H9 (cell line): ENCODE results near the gene SLC1A6. TPM values are rescaled to one million over a fixed set of nuclear protein-coding genes. Genes with fewer than 3 reads are reported as not detected.

Source experiments
- DNase-seq: peaks from one replicate; pipeline ENCODE4 v3.0.0-alpha.2; 2017
- H2AFZ ChIP-seq: one replicate; pipeline ENCODE4 v1.6.1; 2013; ENCODE audit warnings: mild to moderate bottlenecking, low read length, control low read depth, moderate library complexity
- H2AK5ac ChIP-seq: 2 replicates; pipeline ENCODE4 v1.6.1; 2013; ENCODE audit warnings: low read length, control low read depth, mixed read lengths; ENCODE audit not compliant: insufficient read length
- H2BK120ac ChIP-seq: one replicate; pipeline ENCODE4 v1.6.1; 2013; ENCODE audit warnings: low read depth, mild to moderate bottlenecking, low read length, control low read depth, inconsistent platforms; ENCODE audit not compliant: poor library complexity, severe bottlenecking
- H2BK12ac ChIP-seq: 2 replicates; pipeline ENCODE4 v1.6.1; 2013; ENCODE audit warnings: low read length, control low read depth, mixed read lengths, low read depth; ENCODE audit not compliant: insufficient read length
- H2BK15ac ChIP-seq: 2 replicates; pipeline ENCODE4 v1.6.1; 2013; ENCODE audit warnings: low read depth, low read length, control low read depth
- H2BK20ac ChIP-seq: one replicate; pipeline ENCODE4 v1.6.1; 2013; ENCODE audit warnings: low read depth, mild to moderate bottlenecking, low read length, control low read depth, inconsistent platforms; ENCODE audit not compliant: poor library complexity, severe bottlenecking
- H2BK5ac ChIP-seq: 2 replicates; pipeline ENCODE4 v1.6.1; 2013; ENCODE audit warnings: low read length, control low read depth, mixed read lengths; ENCODE audit not compliant: insufficient read length
- H3K14ac ChIP-seq: 2 replicates; pipeline ENCODE4 v1.6.1; 2013; ENCODE audit warnings: low read length, control low read depth; ENCODE audit not compliant: insufficient read depth
- H3K18ac ChIP-seq: 2 replicates; pipeline ENCODE4 v1.6.1; 2013; ENCODE audit warnings: low read depth, mild to moderate bottlenecking, mixed read lengths, low read length, control low read depth; ENCODE audit not compliant: insufficient read length
- H3K23ac ChIP-seq: 2 replicates; pipeline ENCODE4 v1.6.1; 2013; ENCODE audit warnings: low read length, control low read depth, mixed read lengths, low read depth; ENCODE audit not compliant: insufficient read length
- H3K23me2 ChIP-seq: 2 replicates; pipeline ENCODE4 v1.6.1; 2013; ENCODE audit warnings: low read depth, mild to moderate bottlenecking, mixed read lengths, low read length, control low read depth; ENCODE audit not compliant: insufficient read length, poor library complexity, severe bottlenecking
- H3K27ac ChIP-seq: 2 replicates; pipeline ENCODE4 v1.5.1; 2013; ENCODE audit warnings: low read length, control low read depth, mixed read lengths, low read depth; ENCODE audit not compliant: insufficient read length
- H3K27me3 ChIP-seq: 2 replicates; pipeline ENCODE4 v1.6.1; 2013; ENCODE audit warnings: low read length, control low read depth, inconsistent platforms; ENCODE audit not compliant: insufficient read depth
- H3K4ac ChIP-seq: 2 replicates; pipeline ENCODE4 v1.6.1; 2013; ENCODE audit warnings: low read depth, mild to moderate bottlenecking, control low read depth, inconsistent platforms, low read length, moderate library complexity
- H3K4me1 ChIP-seq: 2 replicates; pipeline ENCODE4 v1.6.1; 2013; ENCODE audit warnings: low read length, control low read depth, inconsistent platforms; ENCODE audit not compliant: insufficient read depth
- H3K4me2 ChIP-seq: 2 replicates; pipeline ENCODE4 v1.6.1; 2013; ENCODE audit warnings: low read length, control low read depth, mixed read lengths; ENCODE audit not compliant: insufficient read length, insufficient read depth
- H3K56ac ChIP-seq: 2 replicates; pipeline ENCODE4 v1.6.1; 2013; ENCODE audit warnings: low read depth, mild to moderate bottlenecking, mixed read lengths, low read length, control low read depth; ENCODE audit not compliant: insufficient read length
- H3K79me1 ChIP-seq: 2 replicates; pipeline ENCODE4 v1.6.1; 2013; ENCODE audit warnings: low read depth, mild to moderate bottlenecking, moderate library complexity, low read length, control low read depth, inconsistent platforms; ENCODE audit not compliant: insufficient read depth, poor library complexity, severe bottlenecking
- H3K79me2 ChIP-seq: 2 replicates; pipeline ENCODE4 v1.6.1; 2013; ENCODE audit warnings: low read length, control low read depth, inconsistent platforms; ENCODE audit not compliant: insufficient read depth
- H3K9ac ChIP-seq: 2 replicates; pipeline ENCODE4 v1.6.1; 2013; ENCODE audit warnings: low read length, control low read depth, mixed read lengths; ENCODE audit not compliant: insufficient read length; ENCODE audit errors: extremely low read depth
- H3K9me3 ChIP-seq: one replicate; pipeline ENCODE4 v1.6.1; 2013; ENCODE audit warnings: low read depth, low read length, inconsistent platforms; ENCODE audit not compliant: control insufficient read depth
- H3T11ph ChIP-seq: one replicate; pipeline ENCODE4 v1.6.1; 2013; ENCODE audit warnings: mild to moderate bottlenecking, low read length, control low read depth, inconsistent platforms
- H4K20me1 ChIP-seq: one replicate; pipeline ENCODE4 v1.6.1; 2013; ENCODE audit not compliant: control insufficient read depth, insufficient read length, insufficient read depth
- H4K5ac ChIP-seq: 2 replicates; pipeline ENCODE4 v1.6.1; 2013; ENCODE audit warnings: low read depth, mild to moderate bottlenecking, mixed read lengths, low read length, control low read depth; ENCODE audit not compliant: insufficient read length
- H4K8ac ChIP-seq: replicated peaks from 2 replicates; pipeline ENCODE4 v1.6.1; 2013; ENCODE audit warnings: low read length, control low read depth, mixed read lengths, low read depth; ENCODE audit not compliant: insufficient read length
- H4K91ac ChIP-seq: 2 replicates; pipeline ENCODE4 v1.6.1; 2013; ENCODE audit warnings: low read depth, mild to moderate bottlenecking, moderate library complexity, mixed read lengths, low read length, control low read depth; ENCODE audit not compliant: insufficient read length
- H3K27ac Mint-ChIP-seq, 3 experiments: 2 replicates in 2 of 3; 3 replicates in 1 of 3; pipeline ENCODE4 v1.8.0; 2020 to 2021; ENCODE audit warnings: mixed read lengths in 3 of 3, mild to moderate bottlenecking in 1 of 3, moderate library complexity in 1 of 3
- H3K27me3 Mint-ChIP-seq: 2 replicates; pipeline ENCODE4 v1.8.0; 2021; ENCODE audit warnings: low read depth, mild to moderate bottlenecking, moderate library complexity, mixed read lengths
- H3K36me3 Mint-ChIP-seq, 3 experiments: 2 replicates in 2 of 3; 3 replicates in 1 of 3; pipeline ENCODE4 v1.8.0; 2020 to 2021; ENCODE audit warnings: low read depth in 3 of 3, mixed read lengths in 3 of 3; ENCODE audit not compliant: insufficient read depth in 1 of 3
- H3K4me1 Mint-ChIP-seq, 2 experiments: 2 replicates each; pipeline ENCODE4 v1.8.0; 2020; ENCODE audit warnings: mixed read lengths in 2 of 2
- H3K4me3 Mint-ChIP-seq, 2 experiments: 2 replicates in 1 of 2; 3 replicates in 1 of 2; pipeline ENCODE4 v1.8.0; 2020 to 2021; ENCODE audit warnings: mild to moderate bottlenecking in 2 of 2, mixed read lengths in 2 of 2, moderate library complexity in 1 of 2
- H3K9me3 Mint-ChIP-seq, 2 experiments: 2 replicates in 1 of 2; 3 replicates in 1 of 2; pipeline ENCODE4 v1.8.0; 2020; ENCODE audit warnings: mild to moderate bottlenecking in 2 of 2, mixed read lengths in 2 of 2, moderate library complexity in 1 of 2
- WGBS: extraction: QIAGEN DNeasy Blood & Tissue Kit; methylation state at CpG from one replicate; pipeline ENCODE4 v1.1.7; 2013; ENCODE audit warnings: missing lambda C conversion rate, low lambda C conversion rate, mixed read lengths; ENCODE audit not compliant: insufficient read length; ENCODE audit errors: extremely low coverage; 5-methylcytosine and 5-hydroxymethylcytosine counted together
- total RNA-seq: library from RNA; stranded (reverse); gene quantifications from 2 replicates; pipeline ENCODE4 v1.2.1, GENCODE V29; 2021
- TF ChIP-seq, protein P1 (sequence below): fragments of 200-600 bp; sonication (generic); conservative IDR thresholded peaks from 3 replicates; pipeline ENCODE4 v1.8.0; 2021; ENCODE audit warnings: antibody characterized with exemption, mild to moderate bottlenecking

SLC1A6 gene
- total RNA-seq, 1 experiment from 2014 or later: 8.3 TPM

DNA sequence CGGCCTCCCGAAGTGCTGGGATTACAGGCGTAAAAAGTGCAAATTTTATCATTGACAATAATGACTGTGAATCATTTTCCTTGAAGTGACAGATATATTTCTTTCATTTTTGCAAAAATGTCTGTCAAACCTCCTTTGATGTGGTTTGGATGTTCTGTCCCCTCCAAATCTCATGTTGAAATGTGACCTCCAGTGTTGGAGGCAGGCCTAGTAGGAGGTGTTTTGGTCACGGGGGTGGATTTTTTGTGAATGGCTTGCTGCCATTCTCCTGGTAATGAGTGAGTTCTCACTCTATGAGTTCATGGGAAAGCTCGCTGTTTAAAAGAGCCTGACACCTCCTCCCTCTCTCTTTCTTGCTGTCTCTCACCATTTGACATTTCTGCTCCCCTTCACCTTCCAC is 5.5 kb upstream of the SLC1A6 start:
- no peak overlapping the region for H3K18ac ChIP-seq
- no peaks in the 10 kb centered on the region for H3K9me3 ChIP-seq
- Mint-ChIP-seq H3K9me3 (peaks cover 0 to 22% of the 10 kb centered on the region in 2 experiments; a peak in 2 of 5 replicates), H3K27me3 (peaks cover 26% of the 10 kb centered on the region), H3K4me3 (no peak overlapping the region), H3K36me3 (peaks cover 0 to 3% (median 0%) of the 10 kb centered on the region in 3 experiments; a peak in 1 of 7 replicates), H3K27ac (no peak overlapping the region; a peak in 1 of 7 replicates), H3K4me1 (0 out of 4 replicates have a peak, but pooled peaks cover 0 to 2% of the 10 kb centered on the region in 2 experiments)
- no peak overlapping the region for H3K23ac ChIP-seq
- no peaks in the 10 kb centered on the region for H3K23me2 ChIP-seq
- H2BK15ac ChIP-seq: no peak overlapping the region
- H4K20me1 ChIP-seq: no peaks in the 10 kb centered on the region
- H3K56ac ChIP-seq: no peak overlapping the region
- no peaks in the 10 kb centered on the region for H3K79me2 ChIP-seq
- no peak overlapping the region for H4K8ac ChIP-seq
- H3K4ac ChIP-seq: no peak overlapping the region
- no peaks in the 10 kb centered on the region for H3K4me1 ChIP-seq
- H3T11ph ChIP-seq: no peak overlapping the region
- H2AK5ac ChIP-seq: no peak overlapping the region
- H2BK5ac ChIP-seq: no peak overlapping the region
- no CpG with 5 or more reads among the region's 5 CpGs for WGBS
- H2BK12ac ChIP-seq: no peak overlapping the region
- no peak overlapping the region for H3K27ac ChIP-seq
- H3K14ac ChIP-seq: no peak overlapping the region
- no peaks in the 10 kb centered on the region for H3K79me1 ChIP-seq
- DNase-seq: no peak
- no peak overlapping the region for H2BK120ac ChIP-seq
- no peak overlapping the region for H4K5ac ChIP-seq
- TF ChIP-seq, protein P1, sequence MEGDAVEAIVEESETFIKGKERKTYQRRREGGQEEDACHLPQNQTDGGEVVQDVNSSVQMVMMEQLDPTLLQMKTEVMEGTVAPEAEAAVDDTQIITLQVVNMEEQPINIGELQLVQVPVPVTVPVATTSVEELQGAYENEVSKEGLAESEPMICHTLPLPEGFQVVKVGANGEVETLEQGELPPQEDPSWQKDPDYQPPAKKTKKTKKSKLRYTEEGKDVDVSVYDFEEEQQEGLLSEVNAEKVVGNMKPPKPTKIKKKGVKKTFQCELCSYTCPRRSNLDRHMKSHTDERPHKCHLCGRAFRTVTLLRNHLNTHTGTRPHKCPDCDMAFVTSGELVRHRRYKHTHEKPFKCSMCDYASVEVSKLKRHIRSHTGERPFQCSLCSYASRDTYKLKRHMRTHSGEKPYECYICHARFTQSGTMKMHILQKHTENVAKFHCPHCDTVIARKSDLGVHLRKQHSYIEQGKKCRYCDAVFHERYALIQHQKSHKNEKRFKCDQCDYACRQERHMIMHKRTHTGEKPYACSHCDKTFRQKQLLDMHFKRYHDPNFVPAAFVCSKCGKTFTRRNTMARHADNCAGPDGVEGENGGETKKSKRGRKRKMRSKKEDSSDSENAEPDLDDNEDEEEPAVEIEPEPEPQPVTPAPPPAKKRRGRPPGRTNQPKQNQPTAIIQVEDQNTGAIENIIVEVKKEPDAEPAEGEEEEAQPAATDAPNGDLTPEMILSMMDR: no peak
- H4K91ac ChIP-seq: no peak overlapping the region
- H3K4me2 ChIP-seq: no peak overlapping the region
- H2BK20ac ChIP-seq: no peak overlapping the region
- no peaks in the 10 kb centered on the region for H3K27me3 ChIP-seq
- H2AFZ ChIP-seq: no peak overlapping the region
- H3K9ac ChIP-seq: no peak overlapping the region
